PC-9 (cell line): ENCODE measurements around the gene CDKN3. TPM values are rescaled to one million over a fixed set of nuclear protein-coding genes. Genes with fewer than 3 reads are reported as not detected.

Experiments used
- BruUV-seq: library from RNA; stranded (reverse); fragments of 400-500 nt; replicated peaks from 2 replicates; lab custom pipeline; 2021; lab: Mats Ljungman, UMichigan
- CTCF ChIA-PET: fragments of 300-600 bp; sonication (Branson Sonifier 250); formaldehyde crosslinking; loops from one replicate; lab custom pipeline; 2022; ENCODE audit warnings: antibody characterized with exemption; lab: Charles Lee
- POLR2A ChIA-PET: fragments of 300-600 bp; sonication (Branson Sonifier 250); formaldehyde crosslinking; loops from one replicate; lab custom pipeline; 2022; ENCODE audit warnings: antibody characterized with exemption; ENCODE audit not compliant: unreplicated experiment; lab: Charles Lee
- DNase-seq, 2 experiments: peaks; one replicate each; pipeline versions ENCODE4 v3.0.0 to v3.0.0-alpha.2; 2015 to 2022; ENCODE audit warnings: mixed read lengths in 1 of 2
- H2AFZ ChIP-seq: fragments of 200-600 bp; sonication (generic); 2 replicates; pipeline ENCODE4 v1.8.1; 2017; ENCODE audit warnings: antibody characterized with exemption
- H3F3A ChIP-seq: fragments of 200-600 bp; sonication (generic); 2 replicates; pipeline ENCODE4 v1.8.1; 2017; ENCODE audit warnings: antibody characterized with exemption, mild to moderate bottlenecking, low read depth; ENCODE audit not compliant: insufficient read depth
- H3K27ac ChIP-seq: fragments of 200-600 bp; sonication (generic); 2 replicates; pipeline ENCODE4 v1.6.1; 2016; ENCODE audit warnings: mixed run types
- H3K27me3 ChIP-seq: fragments of 200-600 bp; sonication (generic); 2 replicates; pipeline ENCODE4 v1.6.1; 2016; ENCODE audit warnings: low read depth, mixed run types; ENCODE audit not compliant: insufficient read depth
- H3K36me3 ChIP-seq: fragments of 200-600 bp; sonication (generic); 2 replicates; pipeline ENCODE4 v1.6.1; 2016; ENCODE audit warnings: low read depth, mixed run types
- H3K4me1 ChIP-seq: fragments of 200-600 bp; sonication (generic); replicated peaks from 2 replicates; pipeline ENCODE4 v1.6.1; 2016; ENCODE audit warnings: mixed run types; ENCODE audit not compliant: insufficient read depth
- H3K4me2 ChIP-seq: fragments of 200-600 bp; sonication (generic); 2 replicates; pipeline ENCODE4 v1.6.1; 2017; ENCODE audit warnings: mixed run types
- H3K4me3 ChIP-seq: fragments of 200-600 bp; sonication (generic); 2 replicates; pipeline ENCODE4 v1.6.1; 2016; ENCODE audit warnings: mixed run types
- H3K79me2 ChIP-seq: fragments of 200-600 bp; sonication (generic); 2 replicates; pipeline ENCODE4 v1.6.1; 2017; ENCODE audit warnings: low read depth, mixed run types
- H3K9me2 ChIP-seq: fragments of 200-600 bp; sonication (generic); 2 replicates; pipeline ENCODE4 v1.8.1; 2017; ENCODE audit warnings: mild to moderate bottlenecking; ENCODE audit not compliant: insufficient read depth
- H3K9me3 ChIP-seq: fragments of 200-600 bp; sonication (generic); 2 replicates; pipeline ENCODE4 v1.8.1; 2016; ENCODE audit warnings: low read depth; ENCODE audit not compliant: insufficient read depth
- H4K20me1 ChIP-seq: fragments of 200-600 bp; sonication (generic); 2 replicates; pipeline ENCODE4 v1.8.1; 2017; ENCODE audit not compliant: insufficient read depth
- CTCF ChIP-seq: fragments of 200-600 bp; sonication (generic); conservative IDR thresholded peaks from 2 replicates; pipeline ENCODE4 v1.6.1; 2017; ENCODE audit warnings: mixed run types, antibody characterized with exemption, mild to moderate bottlenecking, moderate library complexity
- EZH2 ChIP-seq: fragments of 200-600 bp; sonication (generic); IDR thresholded peaks from 2 replicates; pipeline ENCODE4 v1.8.0; 2017; ENCODE audit warnings: antibody characterized with exemption, low read depth
- intact Hi-C: fragments of 100-400 bp; cut with micrococcal nuclease; formaldehyde crosslinking; loops from one replicate; pipeline ENCODE4 v1.10.0; 2022; ENCODE audit not compliant: unreplicated experiment
- total RNA-seq: library from RNA; stranded (reverse); gene quantifications from 2 replicates; pipeline ENCODE4 v1.2.3, GENCODE V29; 2021

The CDKN3 gene
- total RNA-seq, 1 experiment from 2014 or later: 105 TPM

DNA sequence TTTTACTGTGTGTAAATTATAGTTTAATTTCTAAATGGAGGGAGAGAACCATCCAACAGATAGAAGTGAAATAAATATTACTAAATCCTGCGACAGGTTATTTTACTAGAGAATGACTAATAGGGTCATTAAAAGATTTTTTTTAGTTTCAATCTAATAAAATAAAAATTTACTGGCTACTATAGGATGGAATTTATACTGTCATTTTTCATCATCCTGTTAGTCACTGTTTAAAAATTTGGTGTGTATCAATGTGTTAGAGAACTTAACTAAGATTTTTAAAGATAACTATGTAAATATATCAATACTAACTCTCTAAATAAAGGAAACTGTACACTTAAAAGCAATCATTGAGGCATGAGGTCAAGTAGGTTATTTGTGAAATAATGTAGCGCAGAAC is 41.1 kb upstream of the CDKN3 start:
- H3K79me2 ChIP-seq: no peaks in the 10 kb centered on the region
- H3K4me1 ChIP-seq: peaks cover 14% of the 10 kb centered on the region
- no peak for TF ChIP-seq EZH2
- TF ChIP-seq CTCF: no peak
- H3K36me3 ChIP-seq: no peaks in the 10 kb centered on the region
- no peak overlapping the region for H3K4me2 ChIP-seq
- intact Hi-C loops: no loop called here
- H3K4me3 ChIP-seq: no peak overlapping the region
- DNase-seq: peak in 1 of 2 experiments; percentile 67
- H3F3A ChIP-seq: no peaks in the 10 kb centered on the region
- no peaks in the 10 kb centered on the region for H4K20me1 ChIP-seq
- H3K9me3 ChIP-seq: no peaks in the 10 kb centered on the region
- CTCF ChIA-PET: no interaction called here
- no peak overlapping the region for H3K27ac ChIP-seq
- H2AFZ ChIP-seq: no peak overlapping the region
- H3K27me3 ChIP-seq: no peaks in the 10 kb centered on the region
- POLR2A ChIA-PET: no interaction called here
- no TSS peak for BruUV-seq
- H3K9me2 ChIP-seq: 0 out of 2 replicates have a peak, but pooled peaks cover 3% of the 10 kb centered on the region

- DNase-seq: no peak
- CTCF ChIA-PET: no interaction called here
- no TSS peak for BruUV-seq
- intact Hi-C loops: no loop called here
- Histone ChIP-seq H4K20me1 (no peaks in the 10 kb centered on the region), H3K4me2 (no peak overlapping the region), H3K27ac (no peak overlapping the region), H3K79me2 (no peaks in the 10 kb centered on the region), H3K4me1 (peaks cover 14% of the 10 kb centered on the region), H2AFZ (no peak overlapping the region), H3K9me3 (no peaks in the 10 kb centered on the region), H3K4me3 (no peak overlapping the region), H3K9me2 (0 out of 2 replicates have a peak, but pooled peaks cover 3% of the 10 kb centered on the region), H3K27me3 (no peaks in the 10 kb centered on the region), H3K36me3 (no peaks in the 10 kb centered on the region), H3F3A (no peaks in the 10 kb centered on the region)
- POLR2A ChIA-PET: no interaction called here
- TF ChIP-seq EZH2 (no peak), CTCF (no peak)
Observed at GRCh38 chr14:54356172-54356571, 40.6 kb upstream of the CDKN3 start.

- POLR2A ChIA-PET: no interaction called here
- Histone ChIP-seq H3K79me2 (no peaks in the 10 kb centered on the region), H3K9me2 (0 out of 2 replicates have a peak, but pooled peaks cover 3% of the 10 kb centered on the region), H3F3A (no peaks in the 10 kb centered on the region; the same call in 1 of the 2 replicates), H3K27me3 (no peaks in the 10 kb centered on the region), H2AFZ (no peak overlapping the region), H3K4me1 (peaks cover 15% of the 10 kb centered on the region; the same call in 1 of the 2 replicates), H4K20me1 (no peaks in the 10 kb centered on the region), H3K4me3 (no peak overlapping the region), H3K4me2 (no peak overlapping the region), H3K9me3 (no peaks in the 10 kb centered on the region), H3K36me3 (no peaks in the 10 kb centered on the region), H3K27ac (no peak overlapping the region)
- intact Hi-C loops: loop anchor here (10.0 kb wide), 1 partner anchor 534 kb away; no protein-coding TSS in a partner anchor
- CTCF ChIA-PET: no interaction called here
- no TSS peak for BruUV-seq
- DNase-seq: no peak
- TF ChIP-seq EZH2: no peak
- TF ChIP-seq CTCF: no peak
Observed at GRCh38 chr14:54360667-54361066, 36.1 kb upstream of the CDKN3 start.
